Adipose tissue (tissue), 3 donors: Measurements from ENCODE around the gene ZNF329. TPM values are rescaled to one million over a fixed set of nuclear protein-coding genes. Genes with fewer than 3 reads are reported as not detected.
"Not testable (repeated sequence)": the region's sequence is repeated elsewhere in the genome, so short reads cannot be mapped to it uniquely, and the experiment has no call there.

Experiments used
- H3K27ac ChIP-seq: one replicate; pipeline ENCODE4 v1.5.1; 2013; ENCODE audit warnings: low read depth, low read length
- WGBS, 3 donors: extraction: QIAGEN DNeasy Blood & Tissue Kit; methylation state at CpG; one replicate each; pipeline ENCODE4 v1.1.7; 2013; 5-methylcytosine and 5-hydroxymethylcytosine counted together
- polyA plus RNA-seq, 3 donors: library from polyadenylated mRNA; stranded (reverse); fragments of 200-250 nt; gene quantifications; one replicate each; pipeline ENCODE4 v1.2.3, GENCODE V29; 2013
- donor health status: healthy with polysubstance abuse.
- donor health status: Bipolar disorder and iron deficiency.
- donor health status: healthy.

ZNF329 gene
- 1 to 10 TPM; 2.3 to 5.8 (median 3.0) TPM for polyA plus RNA-seq

- 0 to 1% (median 0%) methylated on average over 62 of the region's 62 CpGs for WGBS, 3 donors
- H3K27ac ChIP-seq = no peak within 1 kb of the TSS
Measured at GRCh38 chr19:58150328-58150921, at the start of gene ZNF329. ZNF329 (minus strand) TSS chr19:58150789; CDS start chr19:58129503, 21,286 bp downstream.

- H3K27ac ChIP-seq = no peak overlapping the region
- WGBS, 3 donors = 69 to 83% (median 79%) methylated on average over 6 of the region's 6 CpGs
Measured at GRCh38 chr19:58196901-58197616, 46.5 kb upstream of the ZNF329 start.

GRCh38 chr19:58183817-58184215 is 33.2 kb upstream of the ZNF329 start:
- WGBS, 3 donors = 14 to 21% (median 19%) methylated on average over 13 of the region's 13 CpGs

GRCh38 chr19:58182989-58183816 is 32.6 kb upstream of the ZNF329 start, which contains the start of gene ZNF274:
ZNF274 (plus strand) TSS chr19:58183061; CDS start chr19:58183966, 905 bp downstream.
- peak within 1 kb of the TSS; percentile 97 for H3K27ac ChIP-seq
- 0 to 1% (median 1%) methylated on average over 62 to 80 of the region's 80 CpGs for WGBS, 3 donors

More at GRCh38 chr19:58183817-58184215, 33.2 kb upstream of the ZNF329 start:
- H3K27ac ChIP-seq = peak overlapping the region; percentile 97

GRCh38 chr19:58182577-58182988 is 32.0 kb upstream of the ZNF329 start:
- 3 to 5% (median 5%) methylated on average over 16 to 17 of the region's 17 CpGs for WGBS, 3 donors
- no peak overlapping the region for H3K27ac ChIP-seq

GRCh38 chr19:58181902-58182576 is 31.4 kb upstream of the ZNF329 start:
- no peak overlapping the region for H3K27ac ChIP-seq
- 38 to 51% (median 44%) methylated on average over 4 of the region's 4 CpGs for WGBS, 3 donors

GRCh38 chr19:58170860-58171259 is 20.3 kb upstream of the ZNF329 start:
- 37 to 70% (median 46%) methylated on average over 1 of the region's 1 CpG for WGBS, 3 donors
- H3K27ac ChIP-seq = no peak overlapping the region

DNA sequence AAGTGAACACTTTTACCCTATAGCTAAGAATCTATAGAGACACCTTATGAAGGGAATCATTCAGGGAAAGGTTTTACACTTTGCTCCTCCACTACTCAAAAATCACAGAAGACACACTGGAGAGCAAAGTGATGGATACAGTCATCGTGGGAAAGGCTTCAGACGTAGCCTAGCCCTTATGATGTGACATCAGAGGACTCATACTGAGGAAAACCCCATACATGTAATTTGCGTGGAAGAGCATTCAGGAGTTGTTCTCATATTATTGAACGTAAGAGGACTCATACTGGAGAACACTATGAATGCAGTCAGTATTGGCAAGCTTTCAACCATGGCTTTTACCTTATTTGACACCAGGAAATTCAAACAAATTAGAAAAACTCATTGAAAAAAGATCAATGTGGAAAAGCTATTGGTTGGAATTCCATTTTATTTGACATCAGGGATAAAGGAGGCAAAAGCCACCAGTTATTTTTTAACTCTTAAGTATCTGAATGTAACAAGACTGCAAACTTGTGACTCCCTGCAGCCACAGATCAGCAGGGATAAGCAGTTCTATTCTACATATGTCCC is 16.2 kb upstream of the ZNF329 start:
- 55 to 71% (median 69%) methylated on average over 4 of the region's 4 CpGs for WGBS, 3 donors

DNA sequence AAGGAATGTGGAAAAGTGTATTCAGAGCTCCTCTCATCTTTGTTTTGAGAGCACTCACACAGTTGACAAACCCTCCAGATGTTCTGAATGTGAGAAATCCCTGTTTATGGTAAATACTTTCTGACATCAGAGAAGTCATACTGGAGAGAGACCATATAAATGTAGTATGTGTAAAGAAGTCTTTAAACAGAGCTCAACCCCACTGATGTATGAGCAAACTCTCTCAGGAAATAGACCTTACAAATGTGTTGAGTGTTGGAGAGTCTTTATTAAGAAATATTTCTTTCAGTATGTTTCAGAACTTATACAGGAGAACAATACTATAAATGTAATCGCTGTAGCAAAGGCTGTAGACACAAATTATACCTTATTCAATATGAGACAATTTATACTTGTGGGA is 15.7 kb upstream of the ZNF329 start:
- no peak overlapping the region for H3K27ac ChIP-seq
- WGBS, 3 donors = 78 to 93% (median 83%) methylated on average over 1 of the region's 1 CpG

More for the DNA sequence above, 16.2 kb upstream of the ZNF329 start:
- H3K27ac ChIP-seq = no peak overlapping the region

DNA sequence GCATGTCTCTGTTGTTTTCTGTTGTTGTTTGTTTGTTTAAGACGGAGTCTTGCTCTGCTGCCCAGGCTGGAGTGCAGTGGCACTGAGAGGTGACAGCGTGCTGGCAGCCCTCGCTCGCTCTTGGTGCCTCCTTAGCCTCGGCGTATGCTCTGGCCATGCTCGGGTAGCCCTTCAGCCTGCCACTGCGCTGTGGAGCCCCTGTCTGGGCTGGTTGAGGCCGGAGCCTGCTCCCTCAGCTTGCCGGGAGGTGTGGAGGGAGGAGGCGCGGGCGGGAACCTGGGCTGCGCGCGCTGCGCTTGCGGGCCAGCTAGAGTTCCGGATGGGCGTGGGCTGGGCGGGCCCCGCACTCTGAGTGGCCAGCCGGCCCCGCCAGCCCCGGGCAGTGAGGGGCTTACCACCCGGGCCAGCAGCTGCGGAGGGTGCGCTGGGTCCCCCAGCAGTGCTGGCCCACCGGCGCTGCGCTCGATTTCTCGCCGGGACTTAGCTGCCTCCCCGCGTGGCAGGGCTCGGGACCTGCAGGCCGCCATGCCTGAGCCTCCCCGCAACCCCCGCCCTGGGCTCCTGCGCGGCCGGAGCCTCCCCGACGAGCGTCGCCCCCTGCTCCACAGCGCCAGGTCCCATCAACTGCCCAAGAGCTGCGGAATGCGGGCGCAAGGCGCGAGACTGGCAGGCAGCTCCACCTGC is 6.6 kb upstream of the ZNF329 start:
- H3K27ac ChIP-seq = no peak overlapping the region
- WGBS, 3 donors = 91 to 95% (median 93%) methylated on average over 49 to 53 of the region's 53 CpGs

- 1 to 2% (median 2%) methylated on average over 64 to 85 of the region's 85 CpGs for WGBS, 3 donors
- peak overlapping the region; percentile 35 for H3K27ac ChIP-seq
Measured at GRCh38 chr19:58154679-58155648, 4.4 kb upstream of the ZNF329 start.

GRCh38 chr19:58154287-58154678 is 3.7 kb upstream of the ZNF329 start:
- 3 to 10% (median 9%) methylated on average over 12 of the region's 12 CpGs for WGBS, 3 donors

GRCh38 chr19:58153386-58153785 is 2.8 kb upstream of the ZNF329 start:
- H3K27ac ChIP-seq = no peak overlapping the region

More at GRCh38 chr19:58154287-58154678, 3.7 kb upstream of the ZNF329 start:
- H3K27ac ChIP-seq = peak overlapping the region; percentile 35

GRCh38 chr19:58147475-58147874 is 3.1 kb downstream of the ZNF329 start:
- WGBS, 3 donors = 96 to 98% (median 96%) methylated on average over 8 to 23 of the region's 28 CpGs
- H3K27ac ChIP-seq = not testable (repeated sequence)

More at GRCh38 chr19:58153386-58153785, 2.8 kb upstream of the ZNF329 start:
- 95 to 98% (median 98%) methylated on average over 2 of the region's 2 CpGs for WGBS, 3 donors

GRCh38 chr19:58145849-58146248 is 4.7 kb downstream of the ZNF329 start:
- no peak overlapping the region for H3K27ac ChIP-seq
- 98 to 100% (median 99%) methylated on average over 3 of the region's 3 CpGs for WGBS, 3 donors

DNA sequence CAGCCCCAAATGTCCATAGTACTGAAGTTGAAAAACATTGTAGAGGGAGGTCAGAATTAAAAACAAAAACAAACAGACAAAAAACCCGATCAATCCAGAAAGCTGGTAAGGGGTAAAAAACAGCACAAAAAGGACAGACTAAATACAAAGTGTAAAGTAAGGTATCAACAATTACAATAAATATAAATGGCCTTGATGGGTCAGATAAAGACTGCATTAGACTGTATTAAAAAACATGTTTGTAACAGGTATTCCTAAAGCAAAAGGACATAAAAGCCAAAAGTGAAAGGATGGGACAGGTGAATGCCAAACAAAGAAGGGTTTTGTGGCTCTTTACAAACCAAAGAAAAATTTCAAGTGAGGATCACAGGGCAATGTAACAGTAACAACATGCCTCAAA is 16.3 kb downstream of the ZNF329 start:
- WGBS, 3 donors = 97 to 100% (median 97%) methylated on average over 1 of the region's 1 CpG
- no peak overlapping the region for H3K27ac ChIP-seq
